GM21423 (cell line): ENCODE results near the gene BMP7.
"Not testable (repeated sequence)": the region's sequence is repeated elsewhere in the genome, so short reads cannot be mapped to it uniquely, and the experiment has no call there.

ENCODE experiments used
- ATAC-seq: cut with Tn5 transposase; IDR thresholded peaks from one replicate; pipeline ENCODE4 v1.9.1; 2021; ENCODE audit warnings: mild to moderate bottlenecking, moderate library complexity; ENCODE audit not compliant: unreplicated experiment

The BMP7 gene

DNA sequence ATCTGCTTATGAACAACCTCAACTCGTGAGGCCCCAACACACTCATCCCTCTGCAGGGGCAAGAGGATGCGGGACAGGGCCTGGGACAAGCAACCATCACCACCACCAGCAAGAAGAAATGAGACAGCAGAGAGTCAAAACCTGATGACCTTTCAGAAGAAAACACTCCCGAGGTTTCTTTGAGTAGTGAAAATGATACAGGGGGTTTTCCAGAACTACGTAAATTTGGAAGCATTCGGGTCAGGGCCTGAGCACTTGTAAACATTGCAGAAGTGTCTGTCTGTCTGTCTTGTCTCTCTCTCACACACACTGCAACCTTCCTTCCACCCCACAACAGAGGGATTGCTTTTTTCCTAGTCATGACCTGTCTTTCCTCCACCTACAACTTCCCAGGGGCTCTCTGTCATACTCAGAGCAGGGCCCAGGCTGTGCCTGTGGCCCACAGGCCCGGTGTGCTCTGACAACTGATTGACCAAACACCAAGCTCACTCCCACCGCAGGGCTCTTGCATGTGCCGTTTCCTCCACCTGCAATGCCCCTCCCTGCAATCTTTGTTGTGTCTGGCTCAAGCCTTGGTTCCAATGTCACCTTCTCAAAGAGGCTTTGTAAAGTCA lies 90.9 kb downstream of the BMP7 start:
- no peak for ATAC-seq

DNA sequence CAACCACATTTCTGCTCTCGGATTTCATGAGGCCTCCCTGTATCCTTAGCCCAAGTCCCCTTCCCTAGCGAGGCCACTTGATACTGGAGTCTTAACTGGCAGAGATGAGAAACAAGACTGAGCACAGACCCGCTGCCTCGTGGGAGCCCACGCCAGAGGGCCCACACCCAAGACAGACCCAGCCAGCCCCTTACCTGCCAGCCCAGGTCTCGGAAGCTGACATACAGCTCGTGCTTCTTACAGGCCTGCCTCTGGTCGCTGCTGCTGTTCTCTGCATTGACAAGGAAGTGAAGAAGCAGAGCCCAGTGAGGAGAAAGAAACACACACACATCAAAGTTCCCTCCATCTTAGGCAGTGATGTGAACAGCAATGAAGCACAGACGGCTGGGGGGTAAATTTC lies 91.7 kb downstream of the BMP7 start:
- no peak for ATAC-seq

DNA sequence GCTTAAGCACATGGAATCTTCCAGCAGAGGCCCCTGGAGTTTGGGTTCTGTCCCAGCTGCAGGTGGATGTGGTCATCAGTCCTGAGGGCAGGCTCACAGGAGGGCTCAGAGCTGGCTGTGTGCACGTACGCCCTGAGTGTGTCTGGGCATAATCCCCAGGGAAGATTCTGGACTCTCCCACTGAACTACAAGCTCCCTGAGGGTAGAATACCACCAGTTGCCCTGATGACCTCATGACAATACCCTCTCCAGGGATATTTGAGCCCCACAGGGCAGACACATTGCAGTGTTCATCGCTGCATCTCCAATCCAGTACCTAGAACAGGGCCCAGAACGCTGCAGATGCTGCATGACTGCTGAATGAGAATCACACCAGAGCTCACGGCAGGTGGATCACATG lies 92.5 kb downstream of the BMP7 start:
- ATAC-seq = no peak

DNA sequence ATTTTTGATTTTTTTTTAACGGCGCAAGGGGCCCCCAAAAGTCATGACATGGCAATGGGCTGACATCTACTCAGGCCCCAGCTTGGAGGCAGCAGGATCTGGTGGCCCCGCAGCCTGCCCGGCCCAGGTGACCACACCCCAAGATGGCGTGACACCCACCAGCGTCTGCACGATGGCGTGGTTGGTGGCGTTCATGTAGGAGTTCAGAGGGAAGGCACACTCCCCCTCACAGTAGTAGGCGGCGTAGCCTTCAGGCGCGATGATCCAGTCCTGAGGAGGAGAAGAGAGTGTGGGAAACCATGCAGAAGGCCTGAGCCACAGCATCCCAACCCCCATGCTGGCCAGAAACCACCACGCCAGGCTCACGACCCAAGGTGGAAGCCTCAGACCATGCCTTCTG lies 93.4 kb downstream of the BMP7 start:
- no peak for ATAC-seq

DNA sequence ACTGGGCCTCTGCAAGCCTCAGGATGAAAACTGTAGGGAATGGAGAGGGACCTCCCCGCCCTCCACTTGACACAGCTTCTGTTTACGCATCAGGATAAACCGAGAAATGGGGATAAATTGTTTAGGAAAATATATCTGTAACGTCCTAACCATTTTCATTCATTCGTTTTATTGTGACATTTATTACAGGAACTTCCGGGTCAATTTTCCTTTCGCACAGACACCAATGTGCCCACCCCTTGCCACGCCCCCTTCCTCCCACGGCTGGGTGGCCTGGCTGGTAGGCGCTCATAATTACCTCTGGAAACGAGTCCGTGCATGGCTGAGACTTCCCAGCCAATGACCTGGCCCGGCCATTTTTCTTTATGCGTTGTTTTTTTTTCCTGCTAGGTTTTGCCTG lies 96.1 kb downstream of the BMP7 start:
- ATAC-seq = no peak

DNA sequence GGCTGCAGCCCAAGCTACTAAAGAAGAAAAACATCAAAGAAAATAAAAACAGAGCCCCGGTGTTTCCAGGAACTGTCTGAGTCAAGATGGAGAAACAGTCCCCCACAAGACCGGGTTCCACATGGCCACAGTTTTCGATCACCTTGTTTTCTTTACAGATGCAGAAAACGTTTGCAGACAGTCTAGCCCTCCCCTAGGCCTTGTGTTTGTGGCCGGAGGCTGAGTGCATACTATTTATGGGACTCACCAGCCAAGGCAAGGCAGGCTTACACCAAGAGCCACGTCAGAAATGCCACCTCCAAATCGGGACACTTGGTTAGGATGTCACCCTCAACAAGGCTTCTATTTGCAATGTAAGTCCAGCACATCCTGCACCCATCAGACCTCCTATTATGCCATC lies 97.3 kb downstream of the BMP7 start:
- ATAC-seq = no peak

DNA sequence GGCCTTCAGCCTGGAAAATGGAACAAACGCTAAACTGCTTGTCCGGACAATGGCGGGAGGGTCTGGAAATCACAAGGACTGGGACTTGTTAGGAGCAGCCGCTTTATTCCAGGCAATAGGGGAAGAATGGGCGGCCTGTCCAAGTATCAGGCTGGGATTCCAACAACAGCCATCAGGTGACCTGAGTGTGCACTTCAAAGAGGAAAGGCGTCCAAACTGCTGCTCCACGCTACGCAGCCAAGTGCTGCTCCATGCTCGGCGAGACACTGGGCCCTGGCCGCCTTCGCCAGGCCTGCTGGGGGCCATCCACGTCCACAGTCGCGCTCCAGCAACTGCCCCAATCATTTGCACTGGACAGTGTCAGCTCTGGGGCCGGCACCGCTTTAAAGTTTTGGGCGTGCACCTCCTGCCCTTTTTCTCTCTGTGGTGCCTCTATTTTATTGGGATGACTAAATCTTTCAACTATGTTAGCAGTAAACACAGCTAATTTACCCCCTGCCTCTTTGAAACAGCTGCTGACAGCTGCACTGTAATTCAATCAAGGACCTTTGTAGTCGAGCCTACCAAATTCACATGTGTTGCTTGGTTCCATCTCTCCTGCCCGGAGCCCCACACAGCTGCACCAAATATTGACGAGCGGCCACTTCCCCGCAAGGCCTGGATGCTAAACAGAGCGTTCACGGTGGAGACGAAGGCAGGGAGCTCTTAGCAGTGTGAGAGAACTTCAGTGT lies 98.3 kb downstream of the BMP7 start:
- no peak for ATAC-seq

DNA sequence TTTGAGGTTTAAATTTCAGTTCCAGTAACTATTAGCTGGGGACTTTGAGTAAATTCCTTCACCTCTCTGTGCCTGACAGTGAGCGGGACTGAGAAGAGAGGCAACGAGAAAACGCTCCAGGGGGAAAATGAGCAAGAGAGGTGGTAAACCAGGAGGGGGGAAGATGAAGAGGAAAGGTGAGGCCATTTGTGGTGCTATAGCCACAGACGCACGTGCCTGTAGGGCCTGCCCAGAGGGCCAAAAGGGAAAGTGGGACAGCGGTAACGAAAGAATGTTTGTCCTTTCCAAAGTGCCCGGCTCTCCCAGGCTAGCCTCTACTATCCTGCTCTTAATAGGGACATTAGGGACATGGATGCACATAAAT lies 99.2 kb downstream of the BMP7 start:
- no peak for ATAC-seq

DNA sequence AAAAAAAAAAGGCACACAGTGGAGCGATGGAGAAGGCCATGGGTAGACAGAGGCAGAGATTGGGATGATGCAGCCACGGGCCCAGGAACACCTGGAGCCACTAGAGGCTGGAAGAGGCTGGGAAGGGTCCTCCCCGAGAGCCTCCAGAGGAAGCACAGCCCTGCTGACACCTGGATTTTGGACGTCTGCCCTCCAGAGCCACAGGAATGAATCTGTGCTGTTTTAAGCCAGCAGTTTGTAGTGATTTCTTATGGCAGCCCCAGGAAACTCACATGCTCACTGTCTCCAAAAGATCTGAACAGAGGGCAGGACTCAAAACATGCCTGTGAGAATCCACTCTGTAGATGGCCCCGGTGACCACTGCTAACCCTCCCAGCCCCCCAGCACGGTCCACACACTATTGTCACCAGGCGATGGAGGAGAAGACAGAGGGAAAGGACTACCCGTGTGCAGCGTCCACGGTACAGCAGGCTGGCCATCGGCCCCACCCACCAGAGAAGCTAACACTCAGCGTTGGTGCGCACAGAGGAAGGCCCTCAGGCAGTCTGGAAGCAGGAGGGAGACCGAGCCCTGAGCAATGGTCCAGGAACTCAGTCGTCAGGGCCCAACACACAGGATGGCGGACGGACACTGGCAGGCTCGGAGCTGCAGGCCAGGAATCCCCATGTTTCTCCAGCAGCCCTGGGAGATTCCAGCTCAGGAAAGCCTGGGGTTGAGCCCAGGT lies 99.7 kb downstream of the BMP7 start:
- no peak for ATAC-seq

DNA sequence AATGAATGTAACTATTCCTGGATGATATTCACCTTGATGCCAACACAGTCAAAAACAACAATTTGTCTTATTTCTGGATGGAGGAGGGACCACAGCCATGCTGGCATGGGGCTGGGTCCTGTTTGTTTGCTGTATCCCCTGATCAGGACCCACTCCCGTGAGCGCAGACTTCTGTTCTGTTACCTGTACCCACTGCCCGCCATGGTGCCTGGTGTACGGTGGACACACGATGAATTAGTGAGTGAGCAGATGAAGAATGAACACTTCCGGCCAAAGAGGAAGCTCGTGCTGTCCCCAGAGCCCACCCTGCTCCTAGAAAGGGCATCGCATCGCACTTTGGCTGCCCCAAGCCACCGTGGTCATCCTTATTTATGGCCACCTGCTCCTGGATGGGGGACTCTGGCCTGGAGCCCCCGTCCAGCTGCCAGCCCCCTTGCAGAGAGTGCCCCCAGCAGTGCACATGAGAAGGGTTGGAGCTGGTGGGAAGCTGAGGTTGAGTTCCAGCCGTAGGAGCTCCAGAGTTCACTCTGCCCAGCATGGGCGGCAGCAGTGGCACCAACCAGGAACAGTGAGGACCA lies 100.9 kb downstream of the BMP7 start:
- no peak for ATAC-seq

DNA sequence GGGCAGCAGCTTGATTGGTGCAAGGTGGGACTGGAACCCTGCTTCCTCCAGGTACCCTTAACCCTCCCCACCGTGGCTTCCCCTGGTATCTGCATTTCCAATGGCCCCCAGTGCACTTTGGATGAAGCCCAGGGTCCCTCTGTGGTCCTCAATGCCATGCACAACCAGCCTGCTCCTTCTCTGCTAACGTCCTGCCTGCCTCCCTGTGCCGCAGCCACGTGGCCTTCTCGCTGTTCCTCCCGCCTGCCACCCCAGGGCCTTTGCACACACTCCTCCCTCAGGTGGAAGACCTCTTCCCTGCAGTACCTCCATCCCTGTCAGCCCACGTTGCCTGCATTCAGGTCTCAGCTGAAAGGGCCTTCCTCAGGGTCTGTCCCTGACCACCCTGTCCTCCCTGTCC lies 101.6 kb downstream of the BMP7 start:
- ATAC-seq = no peak

DNA sequence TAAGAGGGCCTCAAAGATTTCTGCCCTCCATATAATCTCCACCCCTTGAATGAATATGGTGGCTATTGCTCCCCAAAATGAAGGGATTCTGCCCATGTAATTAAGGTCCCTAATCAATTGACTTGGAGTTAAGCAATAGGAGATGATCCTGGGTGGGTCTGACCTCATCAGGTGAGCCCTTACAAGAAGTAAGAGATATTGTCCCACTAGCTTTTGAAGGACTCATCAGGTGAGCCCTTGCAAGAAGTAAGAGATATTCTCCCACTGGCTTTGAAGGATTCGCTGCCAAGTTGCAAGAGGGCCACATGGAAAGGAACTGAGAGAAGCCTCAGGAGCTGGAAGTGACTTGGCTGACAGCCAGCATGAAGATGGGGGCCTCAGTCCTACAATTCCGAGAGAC lies 103.4 kb downstream of the BMP7 start:
- ATAC-seq = no peak

DNA sequence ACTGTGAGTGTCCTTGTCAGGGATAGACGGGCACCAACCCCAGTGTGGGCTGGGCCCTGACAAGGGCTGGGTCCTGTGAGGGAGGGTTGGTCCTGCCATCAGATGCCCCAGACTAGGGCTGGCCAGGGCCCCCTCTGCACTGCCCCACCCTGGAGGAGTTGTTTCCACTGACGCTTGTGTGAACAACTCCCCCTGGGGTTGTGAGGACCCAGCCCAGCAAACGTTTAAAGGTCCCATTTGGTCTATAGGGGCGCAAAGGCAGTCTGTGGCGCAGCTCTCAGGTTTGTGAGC lies 104.1 kb downstream of the BMP7 start:
- no peak for ATAC-seq

DNA sequence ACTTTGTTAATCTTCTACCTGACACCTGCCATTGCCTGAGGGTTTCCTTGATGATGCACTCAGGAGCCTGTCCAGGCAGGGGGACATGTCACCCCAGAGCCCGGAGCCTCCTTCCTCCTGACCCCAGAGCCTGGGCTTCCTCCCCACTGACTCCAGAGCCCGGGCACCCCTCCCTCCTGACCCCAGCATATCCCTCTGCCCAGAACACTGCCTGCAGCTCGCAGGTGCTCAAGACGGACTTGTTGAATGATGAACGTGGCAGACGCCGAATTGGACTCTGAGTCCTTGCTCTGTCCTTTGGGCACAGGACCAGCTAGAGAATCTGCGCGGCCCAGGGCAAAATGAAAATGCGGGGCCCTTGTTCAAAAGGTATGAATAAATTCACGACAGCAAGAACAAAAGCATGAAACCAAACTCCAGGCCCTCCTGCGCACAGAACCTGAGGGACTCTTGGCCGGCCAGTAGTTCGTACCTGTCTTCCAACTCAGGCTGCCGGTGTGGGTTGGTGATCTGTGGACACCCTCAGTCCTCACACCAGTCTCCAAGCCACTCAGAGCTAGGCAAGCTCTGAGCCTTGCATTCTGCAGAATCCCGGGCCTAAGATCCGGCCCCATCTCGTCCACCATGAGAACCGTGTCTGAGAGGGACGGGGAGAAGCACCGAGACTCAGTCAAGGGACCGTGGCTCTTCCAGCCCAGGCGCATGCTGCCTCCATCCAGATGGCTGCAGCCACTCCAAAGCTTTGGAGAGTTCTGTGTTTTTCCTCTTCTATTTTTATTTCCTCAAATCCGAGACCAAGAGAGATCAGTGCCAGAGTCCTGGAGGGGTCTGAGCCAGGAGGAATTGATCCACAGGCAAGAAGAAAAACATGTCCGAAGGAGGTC lies 104.7 kb downstream of the BMP7 start:
- ATAC-seq = no peak

DNA sequence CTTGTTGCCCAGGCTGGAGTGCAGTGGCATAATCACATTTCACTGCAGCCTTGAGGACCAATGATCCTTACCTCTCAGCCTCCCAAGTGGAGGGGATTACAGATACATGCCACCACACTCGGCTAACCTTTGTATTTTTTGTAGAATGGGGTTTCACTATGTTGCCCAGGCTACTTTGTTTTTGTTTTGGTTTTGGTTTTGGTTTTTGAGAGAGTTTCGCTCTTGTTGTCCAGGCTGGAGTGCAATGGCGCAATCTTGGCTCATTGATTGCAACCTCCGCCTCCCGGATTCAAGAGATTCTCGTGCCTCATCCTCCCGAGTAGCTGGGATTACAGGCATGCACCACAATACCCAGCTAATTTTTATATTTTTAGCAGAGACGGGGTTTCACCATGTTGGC lies 105.5 kb downstream of the BMP7 start:
- no peak for ATAC-seq

DNA sequence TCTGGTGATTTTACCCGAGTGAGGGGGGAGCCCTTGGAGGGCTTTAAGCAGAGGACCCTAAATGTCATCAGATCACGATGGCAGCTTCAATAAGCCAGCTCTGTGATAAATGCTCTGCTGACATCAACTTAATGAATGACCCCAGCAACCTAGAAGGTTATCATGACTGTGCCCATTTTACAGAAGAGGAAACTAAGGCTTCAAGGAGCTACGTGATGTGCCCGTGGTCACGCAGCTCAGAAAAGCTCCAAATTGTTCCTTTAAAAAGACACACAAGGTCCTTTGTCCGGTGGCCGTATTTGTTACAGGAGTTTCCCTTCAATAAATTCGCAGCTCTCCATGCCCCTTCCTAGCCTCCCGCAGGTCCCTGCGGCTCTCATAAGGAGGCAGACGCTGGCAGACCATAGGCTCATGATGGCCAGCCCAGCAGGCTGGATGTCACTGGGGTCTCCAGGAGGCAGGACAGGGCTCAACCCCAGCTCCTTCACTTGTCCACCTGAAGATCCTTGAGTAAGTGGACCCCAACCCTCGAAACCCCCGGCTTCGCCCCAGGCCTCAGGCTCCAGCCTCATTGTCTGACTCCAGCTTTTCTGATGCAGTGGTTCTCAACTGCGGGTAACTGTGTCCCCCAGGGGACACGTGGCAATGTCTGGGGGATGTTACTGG lies 106.4 kb downstream of the BMP7 start:
- no peak for ATAC-seq

DNA sequence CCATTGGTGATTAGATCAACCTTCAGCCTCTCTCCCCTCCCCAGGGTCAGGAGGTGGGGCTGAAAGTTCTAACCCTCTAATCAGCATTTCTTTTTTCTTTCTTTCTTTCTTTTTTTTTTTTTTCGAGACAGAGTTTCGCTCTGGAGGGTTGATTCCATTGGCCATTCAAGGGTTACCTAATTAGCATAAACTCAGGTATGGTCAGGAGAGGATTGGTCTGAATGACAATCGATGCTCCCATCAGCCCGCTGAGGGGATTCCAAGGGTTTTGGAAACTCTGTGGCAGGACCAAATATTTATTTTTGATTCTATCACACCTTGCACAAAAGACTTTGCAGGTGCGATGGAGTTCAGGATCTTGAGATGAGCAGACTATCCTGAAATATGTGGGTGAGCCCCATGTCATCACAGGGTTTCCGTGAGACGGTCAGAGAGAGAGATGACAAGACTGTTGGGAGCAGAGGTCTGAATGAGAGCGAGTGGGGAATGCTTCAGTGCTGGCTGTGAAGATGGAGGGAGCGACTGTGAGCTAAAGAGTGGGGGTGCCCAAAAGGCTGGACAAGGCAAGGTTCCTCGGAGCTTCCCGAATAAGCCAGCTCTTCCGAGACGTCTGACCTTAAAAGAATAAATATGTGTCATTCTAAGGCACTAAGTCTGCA lies 107.1 kb downstream of the BMP7 start:
- ATAC-seq = no peak

DNA sequence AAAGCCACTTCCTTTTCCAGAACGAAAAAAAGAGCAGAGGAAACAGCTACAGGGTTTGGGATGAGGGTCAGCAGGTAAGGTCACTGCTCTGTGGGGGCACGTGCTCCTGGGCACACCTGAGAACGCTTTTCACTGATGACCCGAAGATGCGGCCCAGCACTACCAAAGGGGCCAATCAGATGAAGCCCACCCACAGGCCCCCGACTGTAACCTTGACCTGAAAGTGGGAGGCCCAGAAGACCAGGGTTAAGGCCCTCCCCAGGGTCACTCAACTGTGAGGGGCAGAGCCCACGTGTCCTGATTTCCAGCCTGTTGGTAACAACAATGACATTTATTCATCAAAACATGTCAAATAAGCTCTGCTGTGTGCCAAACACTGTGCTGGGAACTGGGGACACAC lies 108.0 kb downstream of the BMP7 start:
- no peak for ATAC-seq

DNA sequence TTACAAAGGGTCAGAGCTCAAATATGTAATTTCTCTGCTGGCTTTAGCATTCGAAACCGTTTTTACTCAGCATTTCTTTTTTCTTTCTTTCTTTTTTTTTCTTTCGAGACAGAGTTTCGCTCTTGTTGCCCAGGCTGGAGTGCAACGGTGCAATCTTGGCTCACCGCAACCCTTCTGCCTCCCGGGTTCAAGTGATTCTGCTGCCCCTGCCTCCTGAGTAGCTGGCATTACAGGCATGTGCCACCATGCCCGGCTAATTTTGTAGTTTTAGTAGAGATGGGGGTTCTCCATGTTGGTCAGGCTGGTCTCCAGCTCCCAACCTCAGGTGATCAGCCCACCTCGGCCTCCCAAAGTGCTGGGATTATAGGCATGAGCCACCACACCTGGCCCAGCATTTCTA lies 108.7 kb downstream of the BMP7 start:
- not testable (repeated sequence) for ATAC-seq

DNA sequence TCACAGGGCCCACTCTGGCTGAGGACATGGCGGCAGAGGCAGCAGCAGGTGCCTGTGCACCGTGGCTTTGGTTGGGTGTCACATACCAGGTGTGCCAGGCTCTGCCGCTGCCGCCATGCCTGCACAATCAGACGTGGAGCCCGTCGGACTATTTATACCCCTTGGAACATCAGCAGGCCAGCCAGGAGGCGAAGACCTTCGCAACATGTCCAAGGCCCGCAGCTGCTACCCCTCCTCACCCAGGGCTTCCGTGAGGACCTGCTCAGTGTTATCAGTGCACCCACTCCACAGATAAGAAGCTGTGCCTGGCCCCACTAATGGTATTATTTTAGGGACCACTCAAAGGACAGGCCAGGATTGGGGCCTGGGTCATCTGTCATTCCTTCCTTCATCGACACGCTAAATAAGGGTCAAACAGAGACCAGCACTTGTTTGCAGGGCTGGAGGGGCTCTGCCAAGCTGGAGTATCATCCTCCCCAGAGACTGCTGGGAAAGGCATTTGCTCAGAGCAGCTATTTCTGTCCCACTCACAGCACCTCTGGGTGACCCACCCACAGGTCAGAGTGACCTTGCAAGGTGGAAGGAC lies 109.2 kb downstream of the BMP7 start:
- ATAC-seq = no peak
